ENCODE data around the gene ZDHHC23. TPM values are rescaled to one million over a fixed set of nuclear protein-coding genes. Genes with fewer than 3 reads are reported as not detected.

The ZDHHC23 gene
- total RNA-seq, 4 donors from 2014 or later, result 0.92 to 3.5 (median 2.3) TPM

GRCh38 chr3:113977822-113978221, 30.0 kb downstream of the ZDHHC23 start:
- intact Hi-C loops (cut with DNase I; ENCODE audit: low total_unique reads), result no loop called here
- Histone ChIP-seq H3K4me3 (no peak overlapping the region), H3K27ac (no peak overlapping the region), H3K27me3 (no peaks in the 10 kb centered on the region), H3K9me3 (peaks cover 0 to 4% (median 3%) of the 10 kb centered on the region in 3 donors), H3K36me3 (no peaks in the 10 kb centered on the region), H3K4me1 (no peaks in the 10 kb centered on the region)
- ATAC-seq (no peak), DNase-seq (no peak)
- in situ Hi-C loops (cut with MboI; ENCODE audit: low sequenced_read_pairs in 4 of 4), result no loop called here
- TF ChIP-seq CTCF (IDR thresholded peaks at IDR 0.05 in 4 of 5, conservative IDR thresholded peaks at IDR 0.05 in 1 of 5), result no peak
- TF ChIP-seq POLR2A (IDR thresholded peaks at IDR 0.05), result no peak

- DNase-seq, result no peak
- intact Hi-C loops (cut with DNase I; ENCODE audit: low total_unique reads), result no loop called here
- no peaks in the 10 kb centered on the region for H3K9me3 ChIP-seq
These were observed 32.1 kb downstream of the ZDHHC23 start for GRCh38 chr3:113979916-113980315.

DNA sequence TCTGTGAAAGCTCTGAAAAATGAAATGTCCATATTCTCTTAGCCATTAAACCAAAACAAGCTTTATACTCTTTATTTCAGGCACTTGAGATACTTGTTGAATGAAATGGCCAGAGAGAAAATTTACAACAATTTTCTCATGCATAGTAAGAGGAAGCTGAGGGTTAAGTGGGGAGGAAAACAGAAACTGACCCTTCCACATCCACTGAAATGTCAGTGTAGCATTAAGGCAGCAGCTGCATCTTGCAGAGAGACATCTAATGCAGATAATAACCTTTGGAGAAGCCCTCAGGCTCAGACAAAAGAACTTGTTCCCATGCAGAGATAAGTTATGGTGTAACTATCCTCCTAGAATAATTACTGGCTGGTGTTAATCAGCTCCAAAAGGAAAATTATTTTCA, 34.0 kb downstream of the ZDHHC23 start:
- in situ Hi-C loops (cut with MboI; ENCODE audit: low sequenced_read_pairs in 4 of 4), result no loop called here
- no peaks in the 10 kb centered on the region for H3K36me3 ChIP-seq
- H3K27me3 ChIP-seq, result no peaks in the 10 kb centered on the region

More at GRCh38 chr3:113979916-113980315, 32.1 kb downstream of the ZDHHC23 start:
- H3K27me3 ChIP-seq, result no peaks in the 10 kb centered on the region
- TF ChIP-seq POLR2A (IDR thresholded peaks at IDR 0.05), result no peak
- no peak for TF ChIP-seq CTCF (IDR thresholded peaks at IDR 0.05 in 4 of 5, conservative IDR thresholded peaks at IDR 0.05 in 1 of 5)
- in situ Hi-C loops (cut with MboI; ENCODE audit: low sequenced_read_pairs in 4 of 4), result no loop called here
- H3K36me3 ChIP-seq, result no peaks in the 10 kb centered on the region
- no peak overlapping the region for H3K27ac ChIP-seq
- no peak for ATAC-seq
- H3K4me3 ChIP-seq, result no peak overlapping the region
- H3K4me1 ChIP-seq, result no peaks in the 10 kb centered on the region

GRCh38 chr3:113983544-113983943, 35.7 kb downstream of the ZDHHC23 start:
- H3K36me3 ChIP-seq, result no peaks in the 10 kb centered on the region
- H3K9me3 ChIP-seq, result no peaks in the 10 kb centered on the region
- in situ Hi-C loops (cut with MboI; ENCODE audit: low sequenced_read_pairs in 4 of 4) (no loop called here), intact Hi-C loops (cut with DNase I; ENCODE audit: low total_unique reads) (no loop called here)
- no peak overlapping the region for H3K27ac ChIP-seq
- no peaks in the 10 kb centered on the region for H3K27me3 ChIP-seq
- H3K4me3 ChIP-seq, result no peak overlapping the region
- no peaks in the 10 kb centered on the region for H3K4me1 ChIP-seq
- DNase-seq (no peak), ATAC-seq (no peak)
- TF ChIP-seq POLR2A (IDR thresholded peaks at IDR 0.05), result no peak
- TF ChIP-seq CTCF (IDR thresholded peaks at IDR 0.05 in 4 of 5, conservative IDR thresholded peaks at IDR 0.05 in 1 of 5), result no peak

More for the DNA sequence above, 34.0 kb downstream of the ZDHHC23 start:
- no peak for ATAC-seq
- Histone ChIP-seq H3K27ac (no peak overlapping the region), H3K9me3 (no peaks in the 10 kb centered on the region), H3K4me3 (no peak overlapping the region), H3K4me1 (no peaks in the 10 kb centered on the region)
- no peak for DNase-seq
- no peak for TF ChIP-seq POLR2A (IDR thresholded peaks at IDR 0.05)
- TF ChIP-seq CTCF (IDR thresholded peaks at IDR 0.05 in 4 of 5, conservative IDR thresholded peaks at IDR 0.05 in 1 of 5), result no peak
- intact Hi-C loops (cut with DNase I; ENCODE audit: low total_unique reads), result no loop called here

DNA sequence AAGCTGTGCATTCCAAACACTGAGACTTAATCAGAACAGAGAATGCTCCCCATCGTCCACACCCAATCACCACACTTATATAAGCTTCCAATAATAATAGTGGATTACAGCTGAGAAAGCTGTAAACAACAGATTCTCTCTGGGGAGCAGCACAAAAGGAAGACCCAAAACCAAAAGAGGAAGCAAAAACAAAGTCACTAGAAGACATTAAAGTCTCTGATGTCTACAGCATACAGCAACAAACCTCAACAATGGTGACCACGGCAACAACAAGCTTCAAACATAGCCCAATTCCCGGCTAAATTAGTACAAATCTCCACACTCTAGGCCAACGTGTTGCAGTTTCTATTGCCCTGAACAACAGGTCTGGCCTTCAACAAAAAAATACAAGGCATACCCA, 37.7 kb downstream of the ZDHHC23 start:
- ATAC-seq (no peak), DNase-seq (no peak)
- no peaks in the 10 kb centered on the region for H3K4me1 ChIP-seq
- no peak overlapping the region for H3K4me3 ChIP-seq
- no peaks in the 10 kb centered on the region for H3K36me3 ChIP-seq
- H3K27ac ChIP-seq, result no peak overlapping the region
- intact Hi-C loops (cut with DNase I; ENCODE audit: low total_unique reads) (no loop called here), in situ Hi-C loops (cut with MboI; ENCODE audit: low sequenced_read_pairs in 4 of 4) (no loop called here)
- H3K27me3 ChIP-seq, result no peaks in the 10 kb centered on the region
- no peak for TF ChIP-seq POLR2A (IDR thresholded peaks at IDR 0.05)
- TF ChIP-seq CTCF (IDR thresholded peaks at IDR 0.05 in 4 of 5, conservative IDR thresholded peaks at IDR 0.05 in 1 of 5), result no peak
- H3K9me3 ChIP-seq, result no peaks in the 10 kb centered on the region

Measured in gastrocnemius medialis (tissue), 4 donors.